Activated naive CD8-positive, alpha-beta T cell (primary cell): ENCODE results near the gene LRP1B.

ENCODE experiments used
- H3K27ac Mint-ChIP-seq: one replicate; pipeline ENCODE4 v1.8.0; 2021; ENCODE audit warnings: mixed read lengths
- H3K27me3 Mint-ChIP-seq: one replicate; pipeline ENCODE4 v1.8.0; 2021; ENCODE audit warnings: mixed read lengths
- H3K36me3 Mint-ChIP-seq: one replicate; pipeline ENCODE4 v1.8.0; 2021; ENCODE audit warnings: mixed read lengths
- H3K4me1 Mint-ChIP-seq: one replicate; pipeline ENCODE4 v1.8.0; 2021; ENCODE audit warnings: low read depth, mixed read lengths
- H3K4me3 Mint-ChIP-seq: one replicate; pipeline ENCODE4 v1.8.0; 2021; ENCODE audit warnings: mild to moderate bottlenecking, mixed read lengths
- H3K9me3 Mint-ChIP-seq: one replicate; pipeline ENCODE4 v1.8.0; 2021; ENCODE audit warnings: low read depth, mixed read lengths

Gene LRP1B

GRCh38 chr2:141931797-141932196 lies 199.0 kb downstream of the LRP1B start:
- H3K4me3 Mint-ChIP-seq: no peak overlapping the region
- H3K36me3 Mint-ChIP-seq: no peaks in the 10 kb centered on the region
- H3K27ac Mint-ChIP-seq: no peak overlapping the region
- H3K27me3 Mint-ChIP-seq: no peaks in the 10 kb centered on the region
- H3K4me1 Mint-ChIP-seq: no peaks in the 10 kb centered on the region
- H3K9me3 Mint-ChIP-seq: peaks cover 3% of the 10 kb centered on the region

- Mint-ChIP-seq H3K9me3 (peaks cover 3% of the 10 kb centered on the region), H3K4me1 (no peaks in the 10 kb centered on the region), H3K4me3 (no peak overlapping the region), H3K36me3 (no peaks in the 10 kb centered on the region), H3K27me3 (no peaks in the 10 kb centered on the region), H3K27ac (no peak overlapping the region)
Observed at GRCh38 chr2:141930803-141931202, 200.0 kb downstream of the LRP1B start.

GRCh38 chr2:141929331-141930252 lies 201.2 kb downstream of the LRP1B start:
- Mint-ChIP-seq H3K36me3 (no peaks in the 10 kb centered on the region), H3K9me3 (peaks cover 3% of the 10 kb centered on the region), H3K27me3 (no peaks in the 10 kb centered on the region), H3K4me1 (no peaks in the 10 kb centered on the region), H3K4me3 (no peak overlapping the region), H3K27ac (no peak overlapping the region)

- Mint-ChIP-seq H3K4me3 (no peak overlapping the region), H3K27me3 (no peaks in the 10 kb centered on the region), H3K36me3 (no peaks in the 10 kb centered on the region), H3K9me3 (no peaks in the 10 kb centered on the region), H3K27ac (no peak overlapping the region), H3K4me1 (no peaks in the 10 kb centered on the region)
Observed at GRCh38 chr2:141928476-141928875, 202.3 kb downstream of the LRP1B start.

GRCh38 chr2:141927536-141927935 lies 203.3 kb downstream of the LRP1B start:
- H3K4me3 Mint-ChIP-seq: no peak overlapping the region
- H3K9me3 Mint-ChIP-seq: no peaks in the 10 kb centered on the region
- H3K27me3 Mint-ChIP-seq: no peaks in the 10 kb centered on the region
- H3K36me3 Mint-ChIP-seq: no peaks in the 10 kb centered on the region
- no peak overlapping the region for H3K27ac Mint-ChIP-seq
- H3K4me1 Mint-ChIP-seq: no peaks in the 10 kb centered on the region

- peaks cover 4% of the 10 kb centered on the region for H3K9me3 Mint-ChIP-seq
- H3K36me3 Mint-ChIP-seq: no peaks in the 10 kb centered on the region
- no peak overlapping the region for H3K4me3 Mint-ChIP-seq
- H3K27ac Mint-ChIP-seq: no peak overlapping the region
- no peaks in the 10 kb centered on the region for H3K4me1 Mint-ChIP-seq
- no peaks in the 10 kb centered on the region for H3K27me3 Mint-ChIP-seq
Observed at GRCh38 chr2:141925511-141925910, 205.3 kb downstream of the LRP1B start.

- Mint-ChIP-seq H3K27me3 (no peaks in the 10 kb centered on the region), H3K9me3 (peaks cover 4% of the 10 kb centered on the region)
Observed at GRCh38 chr2:141923657-141924056, 207.2 kb downstream of the LRP1B start.

GRCh38 chr2:141911485-141912066 lies 219.2 kb downstream of the LRP1B start:
- peaks cover 16% of the 10 kb centered on the region for H3K9me3 Mint-ChIP-seq
- no peaks in the 10 kb centered on the region for H3K4me1 Mint-ChIP-seq
- H3K4me3 Mint-ChIP-seq: no peak overlapping the region

More at GRCh38 chr2:141923657-141924056, 207.2 kb downstream of the LRP1B start:
- Mint-ChIP-seq H3K4me3 (no peak overlapping the region), H3K4me1 (no peaks in the 10 kb centered on the region), H3K27ac (no peak overlapping the region), H3K36me3 (no peaks in the 10 kb centered on the region)

GRCh38 chr2:141906678-141907077 lies 224.1 kb downstream of the LRP1B start:
- no peak overlapping the region for H3K27ac Mint-ChIP-seq
- no peak overlapping the region for H3K4me3 Mint-ChIP-seq
- no peaks in the 10 kb centered on the region for H3K4me1 Mint-ChIP-seq
- no peaks in the 10 kb centered on the region for H3K36me3 Mint-ChIP-seq
- no peaks in the 10 kb centered on the region for H3K27me3 Mint-ChIP-seq
- H3K9me3 Mint-ChIP-seq: no peaks in the 10 kb centered on the region

More at GRCh38 chr2:141911485-141912066, 219.2 kb downstream of the LRP1B start:
- H3K36me3 Mint-ChIP-seq: no peaks in the 10 kb centered on the region
- no peak overlapping the region for H3K27ac Mint-ChIP-seq
- no peaks in the 10 kb centered on the region for H3K27me3 Mint-ChIP-seq

GRCh38 chr2:141900826-141901225 lies 230.0 kb downstream of the LRP1B start:
- H3K36me3 Mint-ChIP-seq: no peaks in the 10 kb centered on the region
- no peaks in the 10 kb centered on the region for H3K9me3 Mint-ChIP-seq
- H3K4me1 Mint-ChIP-seq: no peaks in the 10 kb centered on the region
- H3K27ac Mint-ChIP-seq: no peak overlapping the region
- H3K4me3 Mint-ChIP-seq: no peak overlapping the region
- H3K27me3 Mint-ChIP-seq: no peaks in the 10 kb centered on the region

GRCh38 chr2:141899740-141900139 lies 231.1 kb downstream of the LRP1B start:
- H3K27ac Mint-ChIP-seq: no peak overlapping the region
- no peaks in the 10 kb centered on the region for H3K36me3 Mint-ChIP-seq
- no peaks in the 10 kb centered on the region for H3K27me3 Mint-ChIP-seq
- H3K9me3 Mint-ChIP-seq: no peaks in the 10 kb centered on the region
- no peak overlapping the region for H3K4me3 Mint-ChIP-seq
- no peaks in the 10 kb centered on the region for H3K4me1 Mint-ChIP-seq

- Mint-ChIP-seq H3K27me3 (no peaks in the 10 kb centered on the region), H3K4me3 (no peak overlapping the region), H3K9me3 (peaks cover 8% of the 10 kb centered on the region), H3K27ac (no peak overlapping the region), H3K4me1 (no peaks in the 10 kb centered on the region), H3K36me3 (no peaks in the 10 kb centered on the region)
Observed at GRCh38 chr2:141889788-141890187, 241.0 kb downstream of the LRP1B start.

- Mint-ChIP-seq H3K9me3 (peaks cover 11% of the 10 kb centered on the region), H3K27me3 (no peaks in the 10 kb centered on the region), H3K4me1 (no peaks in the 10 kb centered on the region), H3K4me3 (no peak overlapping the region), H3K36me3 (no peaks in the 10 kb centered on the region), H3K27ac (no peak overlapping the region)
Observed at GRCh38 chr2:141888987-141889555, 241.7 kb downstream of the LRP1B start.

- no peak overlapping the region for H3K4me3 Mint-ChIP-seq
- H3K27ac Mint-ChIP-seq: no peak overlapping the region
- no peaks in the 10 kb centered on the region for H3K27me3 Mint-ChIP-seq
- no peaks in the 10 kb centered on the region for H3K36me3 Mint-ChIP-seq
- no peaks in the 10 kb centered on the region for H3K4me1 Mint-ChIP-seq
- H3K9me3 Mint-ChIP-seq: peaks cover 11% of the 10 kb centered on the region
Observed at GRCh38 chr2:141887363-141887762, 243.5 kb downstream of the LRP1B start.

GRCh38 chr2:141878016-141878415 lies 252.8 kb downstream of the LRP1B start:
- Mint-ChIP-seq H3K27ac (no peak overlapping the region), H3K36me3 (no peaks in the 10 kb centered on the region), H3K9me3 (peaks cover 10% of the 10 kb centered on the region), H3K4me3 (no peak overlapping the region), H3K27me3 (no peaks in the 10 kb centered on the region), H3K4me1 (no peaks in the 10 kb centered on the region)
